Upper lobe of left lung (tissue), 4 donors: ENCODE measurements around the gene FOXE3.

Experiments used
- EP300 ChIP-seq, 4 donors: sonication (generic); formaldehyde crosslinking; IDR thresholded peaks; one replicate each; pipeline ENCODE4 v1.5.1; 2017; ENCODE audit warnings: antibody characterized with exemption in 4 of 4, control low read depth in 2 of 4
- TF ChIP-seq, protein P1 (sequence below), 6 experiments: fragments of 450-650 bp in 4 of 6; fragments of 200-600 bp in 2 of 6; sonication (generic) in 2 of 6; IDR thresholded peaks; one replicate each; pipeline ENCODE4 v1.5.1; 2016 to 2019; ENCODE audit warnings: antibody characterized with exemption in 6 of 6

DNA sequence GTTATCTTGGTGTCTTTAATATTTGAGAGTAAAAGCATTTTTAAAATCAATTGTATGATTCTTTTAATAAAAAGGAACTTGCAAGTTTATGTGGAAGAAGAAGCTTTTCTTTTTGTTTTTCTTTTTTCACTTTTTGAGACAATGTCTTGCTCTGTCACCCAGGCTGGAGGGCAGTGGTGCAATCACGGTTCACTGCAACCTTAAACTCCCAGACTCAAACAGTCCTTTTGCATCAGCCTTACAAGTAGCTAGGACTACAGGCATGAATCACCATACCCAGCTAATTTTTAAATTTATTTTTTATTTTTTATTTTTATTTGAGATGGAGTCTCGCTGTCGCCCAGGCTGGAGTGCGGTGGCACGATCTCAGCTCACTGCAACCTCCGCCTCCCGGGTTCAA is 48.4 kb upstream of the FOXE3 start:
- TF ChIP-seq, protein P1, sequence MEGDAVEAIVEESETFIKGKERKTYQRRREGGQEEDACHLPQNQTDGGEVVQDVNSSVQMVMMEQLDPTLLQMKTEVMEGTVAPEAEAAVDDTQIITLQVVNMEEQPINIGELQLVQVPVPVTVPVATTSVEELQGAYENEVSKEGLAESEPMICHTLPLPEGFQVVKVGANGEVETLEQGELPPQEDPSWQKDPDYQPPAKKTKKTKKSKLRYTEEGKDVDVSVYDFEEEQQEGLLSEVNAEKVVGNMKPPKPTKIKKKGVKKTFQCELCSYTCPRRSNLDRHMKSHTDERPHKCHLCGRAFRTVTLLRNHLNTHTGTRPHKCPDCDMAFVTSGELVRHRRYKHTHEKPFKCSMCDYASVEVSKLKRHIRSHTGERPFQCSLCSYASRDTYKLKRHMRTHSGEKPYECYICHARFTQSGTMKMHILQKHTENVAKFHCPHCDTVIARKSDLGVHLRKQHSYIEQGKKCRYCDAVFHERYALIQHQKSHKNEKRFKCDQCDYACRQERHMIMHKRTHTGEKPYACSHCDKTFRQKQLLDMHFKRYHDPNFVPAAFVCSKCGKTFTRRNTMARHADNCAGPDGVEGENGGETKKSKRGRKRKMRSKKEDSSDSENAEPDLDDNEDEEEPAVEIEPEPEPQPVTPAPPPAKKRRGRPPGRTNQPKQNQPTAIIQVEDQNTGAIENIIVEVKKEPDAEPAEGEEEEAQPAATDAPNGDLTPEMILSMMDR (IDR thresholded peaks at IDR 0.05): no peak
- TF ChIP-seq EP300 (IDR thresholded peaks at IDR 0.05): no peak
